Activated naive CD4-positive, alpha-beta T cell treated with anti-CD3 and anti-CD28 coated beads, Interleukin-2, amount 50 U/mL, for 16 hours (primary cell): ENCODE results near the gene DZANK1.
"Not testable (repeated sequence)": the region's sequence is repeated elsewhere in the genome, so short reads cannot be mapped to it uniquely, and the experiment has no call there.

Source experiments
- DNase-seq: peaks from one replicate; pipeline ENCODE4 v3.0.0-alpha.2; 2020

Gene DZANK1

DNA sequence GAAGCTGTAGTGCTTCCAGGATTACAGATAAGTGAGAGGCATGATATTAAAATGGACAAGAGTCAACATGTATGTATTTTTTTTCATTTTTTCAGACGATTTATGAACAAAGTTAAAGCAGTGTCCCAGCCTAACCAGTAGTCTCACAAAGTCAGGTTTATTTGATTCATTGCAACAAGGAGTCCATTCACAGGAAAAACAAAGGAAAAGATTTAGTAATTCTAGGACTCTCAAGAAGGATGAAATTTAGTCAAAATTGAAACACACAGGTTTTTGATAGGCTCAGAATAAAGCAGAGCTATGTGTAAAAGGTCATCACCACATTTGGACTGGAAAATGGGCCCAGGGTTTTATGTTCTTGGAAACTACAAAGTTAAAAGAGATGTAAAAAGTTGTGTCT, 94.5 kb downstream of the DZANK1 start:
- DNase-seq = no peak

DNA sequence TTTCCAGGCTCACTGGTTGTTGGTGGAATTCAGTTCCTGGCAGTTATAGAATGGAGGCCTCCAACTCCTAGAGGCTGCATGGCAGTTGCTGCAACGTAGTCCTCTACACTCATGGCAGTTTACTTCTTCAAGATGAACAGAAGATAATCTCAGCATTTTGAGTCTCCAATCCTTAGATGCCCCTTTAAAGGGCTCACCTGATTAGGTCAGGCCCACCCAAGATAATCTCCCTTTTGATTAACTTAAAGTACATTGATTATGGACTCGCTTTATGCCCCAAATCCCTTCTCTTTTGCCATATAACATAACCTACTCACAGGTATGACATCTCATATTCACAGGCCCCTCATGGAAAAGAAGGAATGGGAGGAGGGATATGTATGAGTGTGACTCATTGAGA, 102.1 kb downstream of the DZANK1 start:
- no peak for DNase-seq

GRCh38 chr20:18363708-18364107, 103.1 kb downstream of the DZANK1 start:
- DNase-seq = no peak

- no peak for DNase-seq
These were observed 103.9 kb downstream of the DZANK1 start for GRCh38 chr20:18362916-18363315.

DNA sequence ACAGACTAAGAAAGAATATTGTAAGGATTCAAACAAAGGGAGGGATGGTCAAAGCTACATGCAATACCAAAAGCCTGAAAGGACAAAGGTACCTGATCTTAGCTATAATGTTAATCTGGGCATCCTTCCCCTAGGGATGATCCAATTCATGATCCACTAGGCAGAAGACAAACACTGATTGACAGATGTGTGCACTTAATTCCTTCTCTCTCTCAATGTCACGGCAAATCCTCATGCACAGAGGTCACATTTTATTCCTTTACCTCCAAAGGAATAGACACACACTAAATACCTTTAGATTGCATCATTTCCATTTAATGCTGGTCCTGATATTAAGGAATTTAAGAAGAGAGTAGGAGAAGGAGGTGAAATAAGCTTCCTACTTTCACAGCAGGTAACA, 105.2 kb downstream of the DZANK1 start:
- DNase-seq = no peak

DNA sequence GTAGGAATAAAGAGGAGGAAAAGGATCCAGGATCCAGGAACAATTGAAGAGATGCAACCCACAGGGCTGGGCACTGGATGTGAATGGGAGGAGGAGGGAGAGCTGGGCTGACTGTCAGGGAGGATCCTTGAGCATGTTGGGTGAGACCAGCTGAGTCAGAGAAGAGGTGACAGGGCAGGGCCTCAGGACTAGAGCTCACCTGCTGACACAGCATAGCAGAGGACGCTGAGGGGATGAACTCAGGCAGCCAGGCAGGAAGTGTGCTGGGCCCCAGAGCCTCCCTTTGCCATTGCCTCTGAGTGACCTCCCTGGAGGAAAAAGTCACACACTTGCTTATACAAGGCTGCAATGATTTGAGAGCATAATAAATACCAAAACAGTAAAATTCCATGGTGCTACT, 106.2 kb downstream of the DZANK1 start:
- DNase-seq = no peak

GRCh38 chr20:18359854-18360253, 107.0 kb downstream of the DZANK1 start:
- DNase-seq = no peak

GRCh38 chr20:18349749-18350148, 117.1 kb downstream of the DZANK1 start:
- not testable (repeated sequence) for DNase-seq
